Large intestine (tissue), 3 donors: ENCODE data around the gene IGF1R. TPM values are rescaled to one million over a fixed set of nuclear protein-coding genes. Genes with fewer than 3 reads are reported as not detected.

ENCODE experiments used
- DNase-seq, 2 donors: peaks; one replicate each; pipeline versions ENCODE4 v3.0.0 to v3.0.0-alpha.2; 2013
- H3K27ac ChIP-seq: one replicate; pipeline ENCODE4 v1.5.1; 2013; ENCODE audit warnings: low read length
- H3K27me3 ChIP-seq: 2 replicates; pipeline ENCODE4 v1.6.1; 2013; ENCODE audit warnings: low read length; ENCODE audit not compliant: control insufficient read depth, insufficient read depth
- H3K36me3 ChIP-seq: 2 replicates; pipeline ENCODE4 v1.6.1; 2013; ENCODE audit warnings: low read length; ENCODE audit not compliant: control insufficient read depth, insufficient read depth
- H3K4me1 ChIP-seq: one replicate; pipeline ENCODE4 v1.6.1; 2013; ENCODE audit warnings: low read length; ENCODE audit not compliant: control insufficient read depth, insufficient read depth
- H3K4me3 ChIP-seq: one replicate; pipeline ENCODE4 v1.5.1; 2013; ENCODE audit warnings: low read length
- H3K9me3 ChIP-seq: one replicate; pipeline ENCODE4 v1.6.1; 2013; ENCODE audit warnings: mild to moderate bottlenecking, low read depth, low read length, moderate library complexity; ENCODE audit not compliant: control insufficient read depth
- WGBS: methylation state at CpG from one replicate; pipeline ENCODE4 v1.1.5; 2013; ENCODE audit warnings: low lambda C conversion rate; ENCODE audit not compliant: insufficient coverage; 5-methylcytosine and 5-hydroxymethylcytosine counted together
- polyA plus RNA-seq: library from polyadenylated mRNA; unstranded; fragments of 120-200 nt; gene quantifications from one replicate; pipeline ENCODE4 v1.2.1, GENCODE V29; 2013

IGF1R gene
- polyA plus RNA-seq, 1 donor = 22.5 TPM

DNA sequence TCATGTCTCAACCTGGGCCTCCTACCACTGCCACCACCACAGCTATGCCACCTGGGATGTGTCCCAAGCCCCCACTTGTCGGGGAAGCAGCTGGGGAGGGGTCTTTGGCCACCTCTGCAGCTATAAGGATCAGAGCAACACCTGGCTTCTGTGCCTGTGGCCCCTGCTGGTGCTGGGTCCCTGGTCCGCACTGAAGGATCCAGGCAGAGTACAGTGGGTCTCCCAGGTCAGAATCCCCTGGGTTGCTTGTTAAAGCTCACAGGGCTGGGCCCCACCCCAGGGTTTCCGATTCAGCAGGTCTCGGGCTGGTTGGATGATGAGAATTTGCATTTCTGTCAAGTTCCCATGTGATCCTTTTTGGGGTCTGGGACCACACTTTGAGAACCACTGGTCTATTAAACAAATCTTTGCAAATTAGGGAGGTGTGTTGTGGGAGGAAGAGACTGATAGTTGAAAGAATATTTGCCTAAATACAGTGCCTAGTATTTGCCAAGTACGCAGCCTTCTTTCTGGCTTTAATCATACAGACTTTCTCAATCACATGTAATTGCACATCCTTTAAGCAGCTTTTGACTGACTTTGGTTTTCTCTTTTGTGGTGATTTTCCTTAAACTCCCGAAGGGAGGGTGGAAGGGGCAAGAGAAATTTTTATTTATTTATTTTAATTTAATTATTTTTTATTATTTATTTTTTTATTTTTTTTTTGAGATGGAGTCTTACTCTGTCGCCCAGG lies 127.3 kb downstream of the IGF1R start:
- 89% methylated on average over 1 of the region's 7 CpGs for WGBS
- Histone ChIP-seq H3K4me3 (no peak overlapping the region), H3K4me1 (peaks cover 25% of the 10 kb centered on the region), H3K9me3 (no peaks in the 10 kb centered on the region), H3K36me3 (peaks cover 3% of the 10 kb centered on the region), H3K27ac (no peak overlapping the region), H3K27me3 (no peaks in the 10 kb centered on the region)
- DNase-seq = no peak

DNA sequence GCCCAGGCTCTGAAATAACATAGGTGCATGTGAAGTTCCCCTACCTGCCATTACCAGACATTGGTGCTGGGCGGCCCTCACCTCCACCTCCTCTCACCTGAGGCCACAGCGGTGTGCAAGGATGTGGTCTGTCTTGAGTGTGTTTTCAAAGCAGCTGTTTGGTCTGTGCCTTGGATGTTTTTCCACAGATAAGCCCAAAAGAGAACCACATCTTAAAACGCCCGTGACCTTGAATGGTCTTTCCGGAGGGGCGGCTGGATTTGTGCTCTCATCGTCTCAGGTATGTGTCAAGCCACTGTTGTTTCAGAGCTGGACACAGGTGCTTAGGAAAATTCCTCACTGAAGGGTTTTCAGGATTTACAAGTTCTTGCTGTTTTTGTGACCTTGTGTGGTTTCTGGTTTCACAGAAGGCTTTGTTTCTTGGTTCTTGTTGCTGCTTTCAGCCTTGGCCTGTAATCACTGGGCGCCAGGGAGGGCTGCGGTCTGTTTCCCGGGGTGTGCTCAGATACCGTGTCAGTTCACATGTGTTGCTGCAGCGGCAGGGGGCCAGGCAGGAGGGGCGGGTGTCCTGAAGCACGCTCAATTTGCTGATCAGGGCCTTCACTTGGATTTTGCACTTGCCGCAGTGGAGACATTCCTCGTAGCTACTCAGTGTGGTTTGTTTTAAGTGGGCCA lies 128.4 kb downstream of the IGF1R start:
- Histone ChIP-seq H3K4me1 (peaks cover 18% of the 10 kb centered on the region), H3K36me3 (peaks cover 3% of the 10 kb centered on the region), H3K9me3 (no peaks in the 10 kb centered on the region), H3K27ac (no peak overlapping the region), H3K27me3 (no peaks in the 10 kb centered on the region), H3K4me3 (no peak overlapping the region)
- peak; percentile 47 to 62 for DNase-seq
- no CpG with 5 or more reads among the region's 16 CpGs for WGBS

GRCh38 chr15:98777426-98777825 lies 129.1 kb downstream of the IGF1R start:
- peaks cover 3% of the 10 kb centered on the region for H3K36me3 ChIP-seq
- no peak overlapping the region for H3K4me3 ChIP-seq
- no CpG with 5 or more reads among the region's 9 CpGs for WGBS
- H3K27ac ChIP-seq = no peak overlapping the region
- H3K4me1 ChIP-seq = peaks cover 16% of the 10 kb centered on the region
- H3K27me3 ChIP-seq = no peaks in the 10 kb centered on the region
- H3K9me3 ChIP-seq = no peaks in the 10 kb centered on the region
- DNase-seq = no peak

GRCh38 chr15:98778263-98778959 lies 130.1 kb downstream of the IGF1R start:
- WGBS = 100% methylated on average over 1 of the region's 3 CpGs
- Histone ChIP-seq H3K27me3 (no peaks in the 10 kb centered on the region), H3K4me1 (peaks cover 16% of the 10 kb centered on the region), H3K4me3 (no peak overlapping the region), H3K36me3 (peaks cover 3% of the 10 kb centered on the region), H3K9me3 (no peaks in the 10 kb centered on the region), H3K27ac (no peak overlapping the region)
- DNase-seq = no peak

DNA sequence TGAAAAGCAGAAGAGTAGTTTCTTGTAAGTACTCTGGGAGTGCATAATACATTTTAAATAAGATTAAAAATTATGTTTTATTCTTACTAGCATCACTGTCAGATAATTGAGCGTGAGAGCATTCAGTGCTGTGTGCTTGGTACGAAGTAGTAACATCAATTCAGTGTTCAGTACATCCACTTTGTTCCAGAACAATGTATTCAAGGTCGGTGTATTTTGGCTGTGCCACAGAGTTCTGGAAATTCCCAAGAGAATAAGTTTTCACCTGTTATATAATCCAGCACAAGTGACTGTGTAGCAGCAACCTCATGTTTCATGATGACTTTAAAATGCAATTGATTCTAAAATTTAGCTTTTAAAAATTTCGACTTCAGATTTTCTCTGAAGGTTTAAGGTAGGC lies 130.6 kb downstream of the IGF1R start:
- Histone ChIP-seq H3K36me3 (peaks cover 3% of the 10 kb centered on the region), H3K27me3 (no peaks in the 10 kb centered on the region), H3K9me3 (no peaks in the 10 kb centered on the region), H3K4me3 (no peak overlapping the region), H3K27ac (no peak overlapping the region), H3K4me1 (peaks cover 16% of the 10 kb centered on the region)
- no CpG with 5 or more reads among the region's 4 CpGs for WGBS
- no peak for DNase-seq

- H3K4me3 ChIP-seq = no peak overlapping the region
- H3K9me3 ChIP-seq = no peaks in the 10 kb centered on the region
- no peak overlapping the region for H3K27ac ChIP-seq
- peak; percentile 80 to 85 for DNase-seq
- no peaks in the 10 kb centered on the region for H3K27me3 ChIP-seq
- peaks cover 3% of the 10 kb centered on the region for H3K36me3 ChIP-seq
- 100% methylated on average over 1 of the region's 16 CpGs for WGBS
- peaks cover 16% of the 10 kb centered on the region for H3K4me1 ChIP-seq
Observed at GRCh38 chr15:98779463-98780071, 131.2 kb downstream of the IGF1R start.

GRCh38 chr15:98781838-98782237 lies 133.5 kb downstream of the IGF1R start:
- Histone ChIP-seq H3K27ac (no peak overlapping the region), H3K36me3 (peaks cover 3% of the 10 kb centered on the region), H3K4me3 (no peak overlapping the region), H3K9me3 (no peaks in the 10 kb centered on the region), H3K4me1 (peaks cover 20% of the 10 kb centered on the region), H3K27me3 (no peaks in the 10 kb centered on the region)
- WGBS = no CpG with 5 or more reads among the region's 1 CpG
- no peak for DNase-seq

DNA sequence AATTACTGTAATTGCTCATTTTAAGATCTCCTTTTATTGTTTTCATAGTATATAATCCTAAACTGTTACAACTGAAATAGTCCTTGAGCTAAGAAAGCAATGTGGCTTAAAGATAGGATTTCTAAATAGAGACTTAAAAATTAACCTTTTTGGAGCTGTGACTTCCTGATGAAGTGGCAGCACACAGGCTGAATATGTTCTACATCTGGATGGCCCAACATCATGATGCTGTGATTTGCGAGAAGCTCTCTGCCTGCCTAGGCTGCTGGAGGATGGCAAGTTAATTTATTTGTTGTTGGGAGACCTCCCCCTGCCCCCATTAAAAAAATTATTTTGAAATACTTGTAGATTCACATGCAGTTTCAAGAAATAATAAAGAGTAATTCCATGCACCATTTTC lies 134.5 kb downstream of the IGF1R start:
- Histone ChIP-seq H3K36me3 (no peaks in the 10 kb centered on the region), H3K4me3 (no peak overlapping the region), H3K27ac (no peak overlapping the region), H3K27me3 (no peaks in the 10 kb centered on the region), H3K9me3 (no peaks in the 10 kb centered on the region), H3K4me1 (peaks cover 23% of the 10 kb centered on the region)
- no CpG with 5 or more reads among the region's 1 CpG for WGBS
- no peak for DNase-seq

GRCh38 chr15:98785431-98785806 lies 137.1 kb downstream of the IGF1R start:
- WGBS = 20% methylated on average over 1 of the region's 3 CpGs

More at GRCh38 chr15:98785431-98785806, 137.1 kb downstream of the IGF1R start:
- Histone ChIP-seq H3K27me3 (no peaks in the 10 kb centered on the region), H3K27ac (peak overlapping the region; percentile 55), H3K36me3 (no peaks in the 10 kb centered on the region), H3K4me1 (peaks cover 29% of the 10 kb centered on the region), H3K9me3 (no peaks in the 10 kb centered on the region), H3K4me3 (no peak overlapping the region)
- peak in 1 of 2 donors; percentile 57 for DNase-seq
